ENCODE data around the gene ELAVL1. TPM values are rescaled to one million over a fixed set of nuclear protein-coding genes. Genes with fewer than 3 reads are reported as not detected.

ELAVL1 gene
- polyA plus RNA-seq, 2 donors = 6.5 to 25.8 TPM

GRCh38 chr19:7989071-7989575, 16.3 kb downstream of the ELAVL1 start:
- Histone ChIP-seq H3K27me3 (ENCODE audit: control insufficient read depth in 1 of 2, insufficient read depth in 2 of 2, low read length in 2 of 2) (no peaks in the 10 kb centered on the region), H3K4me1 (ENCODE audit: control insufficient read depth in 2 of 2, insufficient read depth in 2 of 2, low read length in 1 of 2) (peaks cover 4 to 14% of the 10 kb centered on the region in 2 donors), H3K4me3 (ENCODE audit: low read depth in 1 of 2, low read length in 2 of 2) (no peak overlapping the region), H3K9me3 (ENCODE audit: control insufficient read depth in 2 of 2, insufficient read depth in 1 of 2, low read depth in 1 of 2, low read length in 1 of 2) (no peaks in the 10 kb centered on the region), H3K27ac (ENCODE audit: low read depth in 2 of 2, low read length in 1 of 2) (peak overlapping the region in 1 of 2 donors; percentile 18), H3K36me3 (ENCODE audit: control insufficient read depth in 2 of 2, insufficient read depth in 2 of 2, low read length in 1 of 2) (peaks cover 19 to 54% of the 10 kb centered on the region in 2 donors)
- WGBS, 2 donors = 57 to 72% methylated on average over 12 of the region's 12 CpGs

GRCh38 chr19:7988307-7988706, 17.1 kb downstream of the ELAVL1 start:
- Histone ChIP-seq H3K36me3 (ENCODE audit: control insufficient read depth in 2 of 2, insufficient read depth in 2 of 2, low read length in 1 of 2) (peaks cover 19 to 62% of the 10 kb centered on the region in 2 donors), H3K27me3 (ENCODE audit: control insufficient read depth in 1 of 2, insufficient read depth in 2 of 2, low read length in 2 of 2) (no peaks in the 10 kb centered on the region), H3K4me1 (ENCODE audit: control insufficient read depth in 2 of 2, insufficient read depth in 2 of 2, low read length in 1 of 2) (peaks cover 4 to 14% of the 10 kb centered on the region in 2 donors), H3K9me3 (ENCODE audit: control insufficient read depth in 2 of 2, insufficient read depth in 1 of 2, low read depth in 1 of 2, low read length in 1 of 2) (no peaks in the 10 kb centered on the region), H3K27ac (ENCODE audit: low read depth in 2 of 2, low read length in 1 of 2) (peak overlapping the region in 1 of 2 donors; percentile 34), H3K4me3 (ENCODE audit: low read depth in 1 of 2, low read length in 2 of 2) (no peak overlapping the region)
- 53 to 65% methylated on average over 5 of the region's 5 CpGs for WGBS, 2 donors

- Histone ChIP-seq H3K27me3 (ENCODE audit: control insufficient read depth in 1 of 2, insufficient read depth in 2 of 2, low read length in 2 of 2) (no peaks in the 10 kb centered on the region), H3K4me1 (ENCODE audit: control insufficient read depth in 2 of 2, insufficient read depth in 2 of 2, low read length in 1 of 2) (peaks cover 4 to 14% of the 10 kb centered on the region in 2 donors), H3K27ac (ENCODE audit: low read depth in 2 of 2, low read length in 1 of 2) (no peak overlapping the region), H3K9me3 (ENCODE audit: control insufficient read depth in 2 of 2, insufficient read depth in 1 of 2, low read depth in 1 of 2, low read length in 1 of 2) (no peaks in the 10 kb centered on the region), H3K4me3 (ENCODE audit: low read depth in 1 of 2, low read length in 2 of 2) (no peak overlapping the region), H3K36me3 (ENCODE audit: control insufficient read depth in 2 of 2, insufficient read depth in 2 of 2, low read length in 1 of 2) (peaks cover 19 to 71% of the 10 kb centered on the region in 2 donors)
- WGBS, 2 donors = 66 to 76% methylated on average over 13 to 17 of the region's 17 CpGs
Measured at GRCh38 chr19:7987114-7987768, 18.2 kb downstream of the ELAVL1 start.

GRCh38 chr19:7986321-7987113, 18.9 kb downstream of the ELAVL1 start:
- Histone ChIP-seq H3K27me3 (ENCODE audit: control insufficient read depth in 1 of 2, insufficient read depth in 2 of 2, low read length in 2 of 2) (no peaks in the 10 kb centered on the region), H3K4me1 (ENCODE audit: control insufficient read depth in 2 of 2, insufficient read depth in 2 of 2, low read length in 1 of 2) (peaks cover 4 to 14% of the 10 kb centered on the region in 2 donors), H3K36me3 (ENCODE audit: control insufficient read depth in 2 of 2, insufficient read depth in 2 of 2, low read length in 1 of 2) (peaks cover 21 to 76% of the 10 kb centered on the region in 2 donors), H3K27ac (ENCODE audit: low read depth in 2 of 2, low read length in 1 of 2) (no peak overlapping the region), H3K9me3 (ENCODE audit: control insufficient read depth in 2 of 2, insufficient read depth in 1 of 2, low read depth in 1 of 2, low read length in 1 of 2) (no peaks in the 10 kb centered on the region), H3K4me3 (ENCODE audit: low read depth in 1 of 2, low read length in 2 of 2) (no peak overlapping the region)
- 73 to 74% methylated on average over 23 of the region's 23 CpGs for WGBS, 2 donors

- no peaks in the 10 kb centered on the region for H3K27me3 ChIP-seq (ENCODE audit: control insufficient read depth in 1 of 2, insufficient read depth in 2 of 2, low read length in 2 of 2)
- no peaks in the 10 kb centered on the region for H3K9me3 ChIP-seq (ENCODE audit: control insufficient read depth in 2 of 2, insufficient read depth in 1 of 2, low read depth in 1 of 2, low read length in 1 of 2)
- H3K36me3 ChIP-seq (ENCODE audit: control insufficient read depth in 2 of 2, insufficient read depth in 2 of 2, low read length in 1 of 2) = peaks cover 25 to 72% of the 10 kb centered on the region in 2 donors
- H3K4me3 ChIP-seq (ENCODE audit: low read depth in 1 of 2, low read length in 2 of 2) = no peak overlapping the region
- no peak overlapping the region for H3K27ac ChIP-seq (ENCODE audit: low read depth in 2 of 2, low read length in 1 of 2)
- WGBS, 2 donors = 85 to 86% methylated on average over 7 of the region's 7 CpGs
- H3K4me1 ChIP-seq (ENCODE audit: control insufficient read depth in 2 of 2, insufficient read depth in 2 of 2, low read length in 1 of 2) = peaks cover 4 to 14% of the 10 kb centered on the region in 2 donors
Measured at GRCh38 chr19:7985481-7985911, 19.9 kb downstream of the ELAVL1 start.

- Histone ChIP-seq H3K27me3 (ENCODE audit: control insufficient read depth in 1 of 2, insufficient read depth in 2 of 2, low read length in 2 of 2) (no peaks in the 10 kb centered on the region), H3K27ac (ENCODE audit: low read depth in 2 of 2, low read length in 1 of 2) (no peak overlapping the region), H3K36me3 (ENCODE audit: control insufficient read depth in 2 of 2, insufficient read depth in 2 of 2, low read length in 1 of 2) (peaks cover 30 to 78% of the 10 kb centered on the region in 2 donors), H3K4me3 (ENCODE audit: low read depth in 1 of 2, low read length in 2 of 2) (no peak overlapping the region), H3K9me3 (ENCODE audit: control insufficient read depth in 2 of 2, insufficient read depth in 1 of 2, low read depth in 1 of 2, low read length in 1 of 2) (no peaks in the 10 kb centered on the region), H3K4me1 (ENCODE audit: control insufficient read depth in 2 of 2, insufficient read depth in 2 of 2, low read length in 1 of 2) (peaks cover 4 to 14% of the 10 kb centered on the region in 2 donors)
- 73 to 76% methylated on average over 14 of the region's 14 CpGs for WGBS, 2 donors
Measured at GRCh38 chr19:7983995-7984837, 21.2 kb downstream of the ELAVL1 start.

GRCh38 chr19:7983286-7983950, 22.0 kb downstream of the ELAVL1 start:
- Histone ChIP-seq H3K4me1 (ENCODE audit: control insufficient read depth in 2 of 2, insufficient read depth in 2 of 2, low read length in 1 of 2) (peaks cover 4 to 13% of the 10 kb centered on the region in 2 donors), H3K9me3 (ENCODE audit: control insufficient read depth in 2 of 2, insufficient read depth in 1 of 2, low read depth in 1 of 2, low read length in 1 of 2) (no peaks in the 10 kb centered on the region), H3K4me3 (ENCODE audit: low read depth in 1 of 2, low read length in 2 of 2) (no peak overlapping the region), H3K27ac (ENCODE audit: low read depth in 2 of 2, low read length in 1 of 2) (peak overlapping the region; percentile 8 to 14), H3K36me3 (ENCODE audit: control insufficient read depth in 2 of 2, insufficient read depth in 2 of 2, low read length in 1 of 2) (peaks cover 26 to 76% of the 10 kb centered on the region in 2 donors), H3K27me3 (ENCODE audit: control insufficient read depth in 1 of 2, insufficient read depth in 2 of 2, low read length in 2 of 2) (no peaks in the 10 kb centered on the region)
- 93% methylated on average over 18 of the region's 18 CpGs for WGBS, 2 donors

- peaks cover 4 to 6% of the 10 kb centered on the region in 2 donors for H3K4me1 ChIP-seq (ENCODE audit: control insufficient read depth in 2 of 2, insufficient read depth in 2 of 2, low read length in 1 of 2)
- WGBS, 2 donors = 68 to 69% methylated on average over 21 of the region's 21 CpGs
Measured at GRCh38 chr19:7982651-7983099, 22.8 kb downstream of the ELAVL1 start.

More at GRCh38 chr19:7982651-7983099, 22.8 kb downstream of the ELAVL1 start:
- Histone ChIP-seq H3K27me3 (ENCODE audit: control insufficient read depth in 1 of 2, insufficient read depth in 2 of 2, low read length in 2 of 2) (no peaks in the 10 kb centered on the region), H3K9me3 (ENCODE audit: control insufficient read depth in 2 of 2, insufficient read depth in 1 of 2, low read depth in 1 of 2, low read length in 1 of 2) (no peaks in the 10 kb centered on the region), H3K36me3 (ENCODE audit: control insufficient read depth in 2 of 2, insufficient read depth in 2 of 2, low read length in 1 of 2) (peaks cover 27 to 70% of the 10 kb centered on the region in 2 donors), H3K4me3 (ENCODE audit: low read depth in 1 of 2, low read length in 2 of 2) (no peak overlapping the region), H3K27ac (ENCODE audit: low read depth in 2 of 2, low read length in 1 of 2) (peak overlapping the region in 1 of 2 donors; percentile 37)

All from esophagus (tissue), 2 donors.